Activated CD8-positive, alpha-beta memory T cell treated with anti-CD3 and anti-CD28 coated beads, Interleukin-2, amount 50 U/mL, for 24 hours (primary cell): Measurements from ENCODE around the gene ZFYVE28.

Experiments used
- DNase-seq: peaks from one replicate; pipeline ENCODE4 v3.0.0-alpha.2; 2020; ENCODE audit errors: extremely low read depth

ZFYVE28 gene

GRCh38 chr4:2304321-2304876, 114.0 kb downstream of the ZFYVE28 start:
- no peak for DNase-seq

- no peak for DNase-seq
Observed at GRCh38 chr4:2303686-2304320, 114.6 kb downstream of the ZFYVE28 start.

- DNase-seq, result no peak
Observed at GRCh38 chr4:2303121-2303685, 115.2 kb downstream of the ZFYVE28 start.

- no peak for DNase-seq
Observed at GRCh38 chr4:2302387-2303119, 115.9 kb downstream of the ZFYVE28 start.

GRCh38 chr4:2301806-2302205, 116.6 kb downstream of the ZFYVE28 start:
- DNase-seq, result no peak

- DNase-seq, result no peak
Observed at GRCh38 chr4:2301225-2301642, 117.2 kb downstream of the ZFYVE28 start.

GRCh38 chr4:2300431-2301224, 117.8 kb downstream of the ZFYVE28 start:
- no peak for DNase-seq

GRCh38 chr4:2299794-2300193, 118.7 kb downstream of the ZFYVE28 start:
- DNase-seq, result no peak

GRCh38 chr4:2298532-2298991, 119.9 kb downstream of the ZFYVE28 start:
- no peak for DNase-seq

- no peak for DNase-seq
Observed at GRCh38 chr4:2297606-2298531, 120.6 kb downstream of the ZFYVE28 start.

GRCh38 chr4:2296631-2297601, 121.5 kb downstream of the ZFYVE28 start:
- no peak for DNase-seq

GRCh38 chr4:2295900-2296442, 122.5 kb downstream of the ZFYVE28 start:
- no peak for DNase-seq

- no peak for DNase-seq
Observed at GRCh38 chr4:2295500-2295899, 122.9 kb downstream of the ZFYVE28 start.

GRCh38 chr4:2292646-2293108, 125.8 kb downstream of the ZFYVE28 start:
- no peak for DNase-seq

GRCh38 chr4:2291705-2292645, 126.5 kb downstream of the ZFYVE28 start:
- no peak for DNase-seq

- DNase-seq, result no peak
Observed at GRCh38 chr4:2290974-2291704, 127.3 kb downstream of the ZFYVE28 start.

- DNase-seq, result no peak
Observed at GRCh38 chr4:2290488-2290887, 128.0 kb downstream of the ZFYVE28 start.
